Esophagus squamous epithelium (tissue), 4 donors: ENCODE measurements around the gene LRRC56.

Experiments
- POLR2A ChIP-seq, 4 donors: fragments of 450-650 bp; IDR thresholded peaks; one replicate each; pipeline ENCODE4 v1.6.1; 2017; ENCODE audit warnings: antibody characterized with exemption in 4 of 4, mild to moderate bottlenecking in 4 of 4, moderate library complexity in 3 of 4
- TF ChIP-seq, protein P1 (sequence below), 6 experiments: fragments of 450-650 bp in 4 of 6; fragments of 200-600 bp in 2 of 6; sonication (generic) in 2 of 6; IDR thresholded peaks; one replicate each; pipeline ENCODE4 v1.5.1; 2016 to 2019; ENCODE audit warnings: antibody characterized with exemption in 6 of 6, mild to moderate bottlenecking in 4 of 6, moderate library complexity in 4 of 6

DNA sequence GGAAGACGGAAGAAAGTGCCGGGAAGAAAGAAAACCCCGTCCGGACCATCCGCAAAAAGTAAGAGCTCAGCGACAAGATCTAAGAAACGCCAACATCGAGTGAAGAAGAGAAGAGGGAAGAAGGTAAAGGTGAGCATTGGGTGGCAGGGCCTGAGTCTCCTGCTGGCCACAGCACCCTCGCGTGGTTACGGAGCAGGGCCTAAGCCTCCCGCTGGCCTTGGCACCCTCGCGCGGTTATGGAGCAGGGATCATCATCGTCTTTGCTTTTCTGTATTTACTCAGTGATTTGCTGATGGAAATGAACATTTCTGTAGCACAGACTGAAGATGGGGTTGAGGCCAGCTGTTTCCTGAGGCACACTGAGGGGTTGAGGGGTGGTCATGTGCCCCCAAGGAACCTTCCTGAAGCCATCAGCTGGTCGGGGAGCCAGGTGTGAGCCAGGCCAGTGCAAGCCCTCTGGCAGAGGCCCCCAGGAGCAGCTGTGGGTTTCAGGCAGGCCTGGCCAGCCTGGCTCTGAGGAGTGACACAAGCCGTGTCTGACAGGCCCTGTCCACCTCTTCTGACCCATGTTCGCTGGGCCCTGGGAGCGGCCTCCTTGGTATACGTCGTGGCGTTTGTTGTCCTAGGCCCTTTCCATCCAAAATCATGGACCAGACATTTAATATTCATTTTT, 64.4 kb downstream of the LRRC56 start:
- TF ChIP-seq POLR2A (IDR thresholded peaks at IDR 0.05) = no peak
- TF ChIP-seq, protein P1, sequence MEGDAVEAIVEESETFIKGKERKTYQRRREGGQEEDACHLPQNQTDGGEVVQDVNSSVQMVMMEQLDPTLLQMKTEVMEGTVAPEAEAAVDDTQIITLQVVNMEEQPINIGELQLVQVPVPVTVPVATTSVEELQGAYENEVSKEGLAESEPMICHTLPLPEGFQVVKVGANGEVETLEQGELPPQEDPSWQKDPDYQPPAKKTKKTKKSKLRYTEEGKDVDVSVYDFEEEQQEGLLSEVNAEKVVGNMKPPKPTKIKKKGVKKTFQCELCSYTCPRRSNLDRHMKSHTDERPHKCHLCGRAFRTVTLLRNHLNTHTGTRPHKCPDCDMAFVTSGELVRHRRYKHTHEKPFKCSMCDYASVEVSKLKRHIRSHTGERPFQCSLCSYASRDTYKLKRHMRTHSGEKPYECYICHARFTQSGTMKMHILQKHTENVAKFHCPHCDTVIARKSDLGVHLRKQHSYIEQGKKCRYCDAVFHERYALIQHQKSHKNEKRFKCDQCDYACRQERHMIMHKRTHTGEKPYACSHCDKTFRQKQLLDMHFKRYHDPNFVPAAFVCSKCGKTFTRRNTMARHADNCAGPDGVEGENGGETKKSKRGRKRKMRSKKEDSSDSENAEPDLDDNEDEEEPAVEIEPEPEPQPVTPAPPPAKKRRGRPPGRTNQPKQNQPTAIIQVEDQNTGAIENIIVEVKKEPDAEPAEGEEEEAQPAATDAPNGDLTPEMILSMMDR (IDR thresholded peaks at IDR 0.05) = no peak
